GM12878 (cell line): ENCODE measurements around the gene MARK4. TPM values are rescaled to one million over a fixed set of nuclear protein-coding genes. Genes with fewer than 3 reads are reported as not detected.

Source experiments
- ATAC-seq: fragments of 200-7000 bp; cut with Tn5 transposase; 3 replicates; pipeline ENCODE4 v1.9.1; 2020; ENCODE audit warnings: mild to moderate bottlenecking, moderate library complexity
- BruUV-seq: library from RNA; stranded (reverse); fragments of 400-500 nt; replicated peaks from 2 replicates; lab custom pipeline; 2021; lab: Mats Ljungman, UMichigan
- CTCF ChIA-PET: fragments of 300-600 bp; sonication (Branson Sonifier 250); formaldehyde crosslinking; extraction: SDS; loops from one replicate; lab custom pipeline; 2021; ENCODE audit warnings: inconsistent platforms; lab: Yijun Ruan, JAX
- POLR2A ChIA-PET: fragments of 350-600 bp; formaldehyde crosslinking; extraction: SDS; loops from one replicate; lab custom pipeline; 2021; ENCODE audit warnings: inconsistent platforms; lab: Charles Lee
- RAD21 ChIA-PET: fragments of 300-600 bp; sonication (Branson Sonifier 250); formaldehyde crosslinking; loops from one replicate; lab custom pipeline; 2023; ENCODE audit warnings: antibody characterized with exemption; ENCODE audit not compliant: unreplicated experiment; lab: Charles Lee
- SMC1A ChIA-PET: fragments of 300-600 bp; sonication (Branson Sonifier 250); formaldehyde crosslinking; loops from one replicate; lab custom pipeline; 2023; ENCODE audit not compliant: unreplicated experiment, uncharacterized antibody; lab: Charles Lee
- DNase-seq: peaks from one replicate; pipeline ENCODE4 v3.0.0-alpha.2; 2011; ENCODE audit warnings: low read depth, low spot score
- FAIRE-seq: peaks from 3 replicates; lab custom pipeline; 2011; peaks lifted over from hg19 to GRCh38; lab: Jason Lieb, UNC
- H2AFZ ChIP-seq: 2 replicates; pipeline ENCODE4 v1.6.0; 2011; ENCODE audit warnings: low read depth, low read length, control low read depth; ENCODE audit not compliant: control insufficient read depth
- H3K27ac ChIP-seq: 2 replicates; pipeline ENCODE4 v1.5.1; 2011; ENCODE audit warnings: control low read depth; ENCODE audit not compliant: control insufficient read depth, insufficient read depth
- H3K27me3 ChIP-seq, 2 experiments: replicated peaks in 1 of 2; 2 replicates each; pipeline versions ENCODE4 v1.6.0 to v1.6.1; 2011; ENCODE audit warnings: low read length in 1 of 2; ENCODE audit not compliant: control insufficient read depth in 2 of 2, insufficient read depth in 2 of 2
- H3K36me3 ChIP-seq, 2 experiments: 2 replicates each; pipeline ENCODE4 v1.5.1; 2011; ENCODE audit warnings: low read length in 1 of 2; ENCODE audit not compliant: control insufficient read depth in 2 of 2, insufficient read depth in 2 of 2
- H3K4me1 ChIP-seq: 2 replicates; pipeline ENCODE4 v1.6.1; 2011; ENCODE audit warnings: mild to moderate bottlenecking, low read length, moderate library complexity, mixed read lengths; ENCODE audit not compliant: control insufficient read depth, insufficient read depth
- H3K4me2 ChIP-seq: 2 replicates; pipeline ENCODE4 v1.6.0; 2011; ENCODE audit warnings: control low read depth; ENCODE audit not compliant: control insufficient read depth, insufficient read depth
- H3K4me3 ChIP-seq: fragments of 200-600 bp; sonication (generic); 2 replicates; pipeline ENCODE4 v1.5.1; 2016
- H3K79me2 ChIP-seq: 2 replicates; pipeline ENCODE4 v1.6.0; 2011; ENCODE audit warnings: low read length; ENCODE audit not compliant: control insufficient read depth, insufficient read depth
- H3K9ac ChIP-seq: 2 replicates; pipeline ENCODE4 v1.8.0; 2011; ENCODE audit warnings: low read length, control low read depth, mixed read lengths; ENCODE audit not compliant: control insufficient read depth, insufficient read depth
- H3K9me3 ChIP-seq: replicated peaks from 3 replicates; pipeline ENCODE4 v1.5.1; 2011; ENCODE audit warnings: mild to moderate bottlenecking, low read length; ENCODE audit not compliant: control insufficient read depth, insufficient read depth
- H4K20me1 ChIP-seq: 2 replicates; pipeline ENCODE4 v1.6.0; 2011; ENCODE audit not compliant: control insufficient read depth, insufficient read depth
- CREB1 ChIP-seq: IDR thresholded peaks from 2 replicates; pipeline ENCODE4 v1.6.1; 2012; ENCODE audit warnings: low read depth, mild to moderate bottlenecking, inconsistent platforms
- DPF2 ChIP-seq: fragments of 450-650 bp; IDR thresholded peaks from 2 replicates; pipeline ENCODE4 v1.6.1; 2017; ENCODE audit warnings: mild to moderate bottlenecking
- MTA3 ChIP-seq: IDR thresholded peaks from 2 replicates; pipeline ENCODE4 v1.6.1; 2012; ENCODE audit warnings: low read length, inconsistent platforms, borderline replicate concordance
- PML ChIP-seq: IDR thresholded peaks from 2 replicates; pipeline ENCODE4 v1.6.1; 2012; ENCODE audit warnings: low read length, inconsistent platforms
- SREBF2 ChIP-seq: IDR thresholded peaks from 2 replicates; pipeline ENCODE4 v1.6.1; 2012; ENCODE audit warnings: mild to moderate bottlenecking, low read length
- SRF ChIP-seq, 2 experiments: IDR thresholded peaks; 2 replicates each; pipeline ENCODE4 v1.6.1; 2011; ENCODE audit warnings: low read depth in 2 of 2, low read length in 2 of 2, mild to moderate bottlenecking in 1 of 2, moderate library complexity in 1 of 2
- TAF1 ChIP-seq: IDR thresholded peaks from 2 replicates; pipeline ENCODE4 v1.6.1; 2011; ENCODE audit warnings: mild to moderate bottlenecking, low read depth, low read length, borderline replicate concordance
- WGBS: methylation state at CpG from one replicate; pipeline ENCODE4 v1.1.6; 2016; ENCODE audit warnings: low lambda C conversion rate; ENCODE audit not compliant: insufficient replicate concordance, insufficient coverage; ENCODE audit errors: missing lambda C conversion rate; 5-methylcytosine and 5-hydroxymethylcytosine counted together
- in situ Hi-C: fragments of 300-500 bp; cut with MboI; formaldehyde crosslinking; loops from 9 replicates; pipeline ENCODE4 v1.14.3; 2018; ENCODE audit warnings: mixed read lengths
- intact Hi-C: fragments of 100-400 bp; cut with micrococcal nuclease; formaldehyde crosslinking; loops from one replicate; pipeline ENCODE4 v1.14.2; 2022; ENCODE audit not compliant: unreplicated experiment
- polyA plus RNA-seq, 11 experiments: library from polyadenylated mRNA; depleted of rRNA in 4 of 11; unstranded in 6 of 11; stranded (reverse) in 5 of 11; fragments of >200 nt; fragmentation: Nextera tagmentation in 4 of 11; fragmentation: Illumina TruSeq in 1 of 11; extraction: Ambion mirVana in 4 of 11; extraction: Trizol in 1 of 11; gene quantifications; 1 replicate in 1 of 11; 2 replicates in 10 of 11; pipeline versions ENCODE4 v1.2.1 to v1.2.3, GENCODE V29; 2011 to 2016; ENCODE audit warnings: inconsistent platforms in 2 of 11, missing spikeins in 2 of 11, low read depth in 1 of 11
- total RNA-seq, 4 experiments: library from RNA; depleted of rRNA in 3 of 4; stranded (reverse); fragments of >200 nt in 3 of 4; fragmentation: Illumina TruSeq in 1 of 4; extraction: Trizol in 1 of 4; gene quantifications; 2 replicates each; pipeline versions ENCODE4 v1.2.1 to v1.2.3, GENCODE V29; 2013 to 2021
- TF ChIP-seq, protein P1 (sequence below): fragments of 450-650 bp; formaldehyde crosslinking; IDR thresholded peaks from 2 replicates; pipeline ENCODE4 v1.4.0; 2022; ENCODE audit warnings: mild to moderate bottlenecking, moderate library complexity
- TF ChIP-seq, protein P2 (sequence below): IDR thresholded peaks from 2 replicates; pipeline ENCODE4 v1.6.1; 2012; ENCODE audit warnings: low read depth, low read length, improper control_type of control experiment

Gene MARK4
- total and polyA plus RNA-seq, 10 of the 15 experiments (the other 5 are each of a cell fraction or from before 2014, with no cell fraction given), result 0.66 to 24.3 (median 5.1) TPM

DNA sequence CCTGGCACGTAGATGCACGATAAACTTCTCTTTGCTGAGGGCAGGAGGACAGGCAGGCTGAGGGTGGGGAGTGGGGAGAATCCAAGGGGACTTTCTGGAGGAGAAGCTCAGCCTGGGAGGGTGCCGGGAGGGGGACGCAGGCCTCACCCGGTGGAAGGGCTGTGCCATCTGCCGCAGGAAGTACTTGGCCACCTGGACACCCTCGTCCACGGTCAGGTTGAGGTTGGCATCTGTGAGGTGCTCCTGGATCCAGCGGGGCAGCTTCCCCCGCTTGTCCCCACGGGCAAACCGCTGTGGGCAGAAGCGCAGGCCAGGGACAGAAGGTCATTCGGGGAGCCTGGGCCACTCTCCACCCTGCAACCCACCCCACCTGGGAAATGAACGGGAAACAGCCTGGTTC lies 101.0 kb downstream of the MARK4 start:
- DNase-seq (no peak), FAIRE-seq (no peak), ATAC-seq (no peak)
- Histone ChIP-seq H3K9ac (no peak overlapping the region), H3K4me1 (no peaks in the 10 kb centered on the region), H3K4me3 (no peak overlapping the region), H3K27ac (no peak overlapping the region), H3K36me3 (peaks cover 3 to 5% of the 10 kb centered on the region in 2 experiments), H3K27me3 (no peaks in the 10 kb centered on the region), H3K4me2 (no peak overlapping the region), H2AFZ (no peak overlapping the region), H3K9me3 (no peaks in the 10 kb centered on the region), H3K79me2 (no peaks in the 10 kb centered on the region), H4K20me1 (no peaks in the 10 kb centered on the region)
- ChIA-PET POLR2A (interaction anchor here (0.5 kb wide), 1 partner anchor 70 kb away, joined by 3 read pairs; no protein-coding TSS in a partner anchor), SMC1A (no interaction called here), RAD21 (no interaction called here), CTCF (no interaction called here)
- in situ Hi-C loops (no loop called here), intact Hi-C loops (no loop called here)
- BruUV-seq, result no TSS peak
- 88% methylated on average over 15 of the region's 15 CpGs for WGBS
- TF ChIP-seq SRF (IDR thresholded peaks at IDR 0.05; ENCODE audit: low read depth in 2 of 2, low read length in 2 of 2), result no peak
- TF ChIP-seq CREB1, result no peak
- TF ChIP-seq MTA3, result no peak
- TF ChIP-seq, protein P1, sequence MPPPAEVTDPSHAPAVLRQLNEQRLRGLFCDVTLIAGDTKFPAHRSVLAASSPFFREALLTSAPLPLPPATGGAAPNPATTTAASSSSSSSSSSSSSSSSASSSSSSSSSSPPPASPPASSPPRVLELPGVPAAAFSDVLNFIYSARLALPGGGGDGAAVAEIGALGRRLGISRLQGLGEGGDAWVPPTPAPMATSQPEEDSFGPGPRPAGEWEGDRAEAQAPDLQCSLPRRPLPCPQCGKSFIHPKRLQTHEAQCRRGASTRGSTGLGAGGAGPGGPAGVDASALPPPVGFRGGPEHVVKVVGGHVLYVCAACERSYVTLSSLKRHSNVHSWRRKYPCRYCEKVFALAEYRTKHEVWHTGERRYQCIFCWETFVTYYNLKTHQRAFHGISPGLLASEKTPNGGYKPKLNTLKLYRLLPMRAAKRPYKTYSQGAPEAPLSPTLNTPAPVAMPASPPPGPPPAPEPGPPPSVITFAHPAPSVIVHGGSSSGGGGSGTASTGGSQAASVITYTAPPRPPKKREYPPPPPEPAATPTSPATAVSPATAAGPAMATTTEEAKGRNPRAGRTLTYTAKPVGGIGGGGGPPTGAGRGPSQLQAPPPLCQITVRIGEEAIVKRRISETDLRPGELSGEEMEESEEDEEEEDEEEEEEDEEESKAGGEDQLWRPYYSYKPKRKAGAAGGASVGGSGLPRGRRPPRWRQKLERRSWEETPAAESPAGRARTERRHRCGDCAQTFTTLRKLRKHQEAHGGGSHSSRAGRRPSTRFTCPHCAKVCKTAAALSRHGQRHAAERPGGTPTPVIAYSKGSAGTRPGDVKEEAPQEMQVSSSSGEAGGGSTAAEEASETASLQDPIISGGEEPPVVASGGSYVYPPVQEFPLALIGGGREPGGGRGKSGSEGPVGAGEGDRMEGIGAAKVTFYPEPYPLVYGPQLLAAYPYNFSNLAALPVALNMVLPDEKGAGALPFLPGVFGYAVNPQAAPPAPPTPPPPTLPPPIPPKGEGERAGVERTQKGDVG (CRISPR knock-in tag), result no peak
- TF ChIP-seq SREBF2, result no peak
- no peak for TF ChIP-seq TAF1
- TF ChIP-seq, protein P2, sequence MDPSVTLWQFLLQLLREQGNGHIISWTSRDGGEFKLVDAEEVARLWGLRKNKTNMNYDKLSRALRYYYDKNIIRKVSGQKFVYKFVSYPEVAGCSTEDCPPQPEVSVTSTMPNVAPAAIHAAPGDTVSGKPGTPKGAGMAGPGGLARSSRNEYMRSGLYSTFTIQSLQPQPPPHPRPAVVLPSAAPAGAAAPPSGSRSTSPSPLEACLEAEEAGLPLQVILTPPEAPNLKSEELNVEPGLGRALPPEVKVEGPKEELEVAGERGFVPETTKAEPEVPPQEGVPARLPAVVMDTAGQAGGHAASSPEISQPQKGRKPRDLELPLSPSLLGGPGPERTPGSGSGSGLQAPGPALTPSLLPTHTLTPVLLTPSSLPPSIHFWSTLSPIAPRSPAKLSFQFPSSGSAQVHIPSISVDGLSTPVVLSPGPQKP, result no peak
- no peak for TF ChIP-seq PML
- no peak for TF ChIP-seq DPF2
